TTC549 (cell line): ENCODE data around the gene PPP1R27.

Experiments used
- FAIRE-seq: peaks from 2 replicates; lab custom pipeline; 2012; peaks lifted over from hg19 to GRCh38; lab: Jason Lieb, UNC

PPP1R27 gene

GRCh38 chr17:81860756-81861568 lies 26.1 kb upstream of the PPP1R27 start:
- FAIRE-seq = peak; percentile 96

GRCh38 chr17:81859906-81860755 lies 25.3 kb upstream of the PPP1R27 start, which contains the start of gene P4HB:
Gene P4HB, minus strand, starts transcription at chr17:81860535. Its CDS starts 64 bp downstream, at chr17:81860471.
- no peak for FAIRE-seq

- no peak for FAIRE-seq
These were observed 24.4 kb upstream of the PPP1R27 start for GRCh38 chr17:81858967-81859905.

GRCh38 chr17:81858170-81858966 lies 23.5 kb upstream of the PPP1R27 start:
- no peak for FAIRE-seq

GRCh38 chr17:81854974-81855774 lies 20.3 kb upstream of the PPP1R27 start:
- FAIRE-seq = no peak

- no peak for FAIRE-seq
These were observed 17.4 kb upstream of the PPP1R27 start for GRCh38 chr17:81852237-81852636.

GRCh38 chr17:81851423-81851822 lies 16.6 kb upstream of the PPP1R27 start:
- no peak for FAIRE-seq

- FAIRE-seq = no peak
These were observed 14.6 kb upstream of the PPP1R27 start for GRCh38 chr17:81849457-81849856.

- no peak for FAIRE-seq
These were observed 12.2 kb upstream of the PPP1R27 start for GRCh38 chr17:81846743-81847689.

GRCh38 chr17:81845881-81846742 lies 11.3 kb upstream of the PPP1R27 start:
- FAIRE-seq = no peak

- no peak for FAIRE-seq
These were observed 10.5 kb upstream of the PPP1R27 start for GRCh38 chr17:81845361-81845760.

GRCh38 chr17:81844887-81845286 lies 10.0 kb upstream of the PPP1R27 start:
- FAIRE-seq = no peak

- no peak for FAIRE-seq
These were observed 9.5 kb upstream of the PPP1R27 start for GRCh38 chr17:81844327-81844851.

- no peak for FAIRE-seq
These were observed 9.0 kb upstream of the PPP1R27 start for GRCh38 chr17:81843713-81844326.

- no peak for FAIRE-seq
These were observed 8.1 kb upstream of the PPP1R27 start for GRCh38 chr17:81842725-81843504.

- no peak for FAIRE-seq
These were observed 7.5 kb upstream of the PPP1R27 start for GRCh38 chr17:81842378-81842724.

GRCh38 chr17:81841866-81842265 lies 7.0 kb upstream of the PPP1R27 start:
- no peak for FAIRE-seq
